ENCODE data around the gene RHBDD3.

Gene RHBDD3

GRCh38 chr22:29306175-29306834 is 38.5 kb upstream of the RHBDD3 start, which contains the start of gene GAS2L1:
GAS2L1 (plus strand) TSS chr22:29306650; CDS start chr22:29308106, 1,456 bp downstream.
- DNase-seq (ENCODE audit: low read depth, low spot score): peak; percentile 67

GRCh38 chr22:29305836-29306174 is 38.0 kb upstream of the RHBDD3 start:
- no peak for DNase-seq (ENCODE audit: low read depth, low spot score)

GRCh38 chr22:29302681-29303465 is 35.1 kb upstream of the RHBDD3 start:
- no peak for DNase-seq (ENCODE audit: low read depth, low spot score)

GRCh38 chr22:29302402-29302680 is 34.6 kb upstream of the RHBDD3 start:
- no peak for DNase-seq (ENCODE audit: low read depth, low spot score)

GRCh38 chr22:29301716-29302401 is 34.1 kb upstream of the RHBDD3 start:
- no peak for DNase-seq (ENCODE audit: low read depth, low spot score)

GRCh38 chr22:29300807-29301601 is 33.2 kb upstream of the RHBDD3 start:
- no peak for DNase-seq (ENCODE audit: low read depth, low spot score)

- DNase-seq (ENCODE audit: low read depth, low spot score): no peak
These were observed 32.7 kb upstream of the RHBDD3 start for GRCh38 chr22:29300467-29300806.

GRCh38 chr22:29299136-29299900 is 31.5 kb upstream of the RHBDD3 start:
- no peak for DNase-seq (ENCODE audit: low read depth, low spot score)

GRCh38 chr22:29298641-29299040 is 30.9 kb upstream of the RHBDD3 start:
- no peak for DNase-seq (ENCODE audit: low read depth, low spot score)

- DNase-seq (ENCODE audit: low read depth, low spot score): no peak
These were observed 24.6 kb upstream of the RHBDD3 start for GRCh38 chr22:29292379-29292778.

- DNase-seq (ENCODE audit: low read depth, low spot score): no peak
These were observed 23.4 kb upstream of the RHBDD3 start for GRCh38 chr22:29291215-29291614.

GRCh38 chr22:29290061-29290460 is 22.3 kb upstream of the RHBDD3 start:
- no peak for DNase-seq (ENCODE audit: low read depth, low spot score)

- DNase-seq (ENCODE audit: low read depth, low spot score): no peak
These were observed 21.1 kb upstream of the RHBDD3 start for GRCh38 chr22:29288837-29289236.

- no peak for DNase-seq (ENCODE audit: low read depth, low spot score)
These were observed 16.4 kb upstream of the RHBDD3 start for GRCh38 chr22:29284196-29284595.

- no peak for DNase-seq (ENCODE audit: low read depth, low spot score)
These were observed 10.1 kb upstream of the RHBDD3 start for GRCh38 chr22:29277927-29278326.

GRCh38 chr22:29275819-29276565 is 8.2 kb upstream of the RHBDD3 start:
- DNase-seq (ENCODE audit: low read depth, low spot score): no peak

- DNase-seq (ENCODE audit: low read depth, low spot score): no peak
These were observed 7.4 kb upstream of the RHBDD3 start for GRCh38 chr22:29275167-29275566.

GRCh38 chr22:29272624-29273023 is 4.8 kb upstream of the RHBDD3 start:
- no peak for DNase-seq (ENCODE audit: low read depth, low spot score)

- DNase-seq (ENCODE audit: low read depth, low spot score): no peak
These were observed 2.9 kb upstream of the RHBDD3 start for GRCh38 chr22:29270475-29271271.
